ENCODE measurements around the gene PPP1R2. TPM values are rescaled to one million over a fixed set of nuclear protein-coding genes. Genes with fewer than 3 reads are reported as not detected.

The PPP1R2 gene
- total and polyA plus RNA-seq, 5 donors from 2014 or later: 169 to 337 (median 299) TPM

DNA sequence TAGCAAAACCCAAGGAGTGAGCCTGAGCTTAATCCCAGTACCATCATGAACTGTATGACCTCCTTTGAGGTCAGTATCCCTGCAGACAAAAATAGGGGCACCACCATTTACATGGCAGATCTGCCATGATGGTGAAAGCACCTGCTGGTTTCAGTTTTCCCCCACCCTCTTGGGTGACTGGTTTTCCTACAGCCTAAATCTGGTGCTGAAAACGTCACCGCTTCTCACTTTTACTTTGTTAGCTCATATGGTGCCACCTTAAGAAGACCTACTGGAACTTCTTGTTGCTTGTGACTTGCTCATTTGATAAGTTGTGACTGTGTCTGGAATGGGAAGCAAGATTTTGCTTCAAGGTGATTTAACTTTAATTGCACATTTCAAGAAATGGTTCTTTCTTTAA is 5.1 kb downstream of the PPP1R2 start:
- Mint-ChIP-seq H3K27me3 (no peaks in the 10 kb centered on the region), H3K4me3 (peak overlapping the region; percentile 84 to 98 (median 92)), H3K9me3 (no peaks in the 10 kb centered on the region), H3K27ac (peak overlapping the region in 2 of 3 donors; percentile 69), H3K36me3 (peaks cover 31% of the 10 kb centered on the region), H3K4me1 (peaks cover 51 to 75% (median 60%) of the 10 kb centered on the region in 4 donors)
- peak; percentile 26 to 46 for ATAC-seq (ENCODE audit: low read depth in 2 of 2)
- Histone ChIP-seq H3K27ac (ENCODE audit: insufficient read depth, low read length, poor library complexity, severe bottlenecking) (peak overlapping the region; percentile 94), H3K4me3 (ENCODE audit: low read depth, low read length) (peak overlapping the region; percentile 100), H3K9me3 (ENCODE audit: control insufficient read depth in 2 of 2, low read length in 2 of 2) (no peaks in the 10 kb centered on the region), H3K4me1 (ENCODE audit: control insufficient read depth, insufficient read depth, low read length, poor library complexity, severe bottlenecking) (peaks cover 83% of the 10 kb centered on the region), H3K36me3 (ENCODE audit: control insufficient read depth, insufficient read depth, low read length) (peaks cover 2% of the 10 kb centered on the region), H3K27me3 (ENCODE audit: control insufficient read depth, insufficient read depth, low read length) (no peaks in the 10 kb centered on the region)
- DNase-seq: peak in 2 of 3 donors; percentile 20 to 74

DNA sequence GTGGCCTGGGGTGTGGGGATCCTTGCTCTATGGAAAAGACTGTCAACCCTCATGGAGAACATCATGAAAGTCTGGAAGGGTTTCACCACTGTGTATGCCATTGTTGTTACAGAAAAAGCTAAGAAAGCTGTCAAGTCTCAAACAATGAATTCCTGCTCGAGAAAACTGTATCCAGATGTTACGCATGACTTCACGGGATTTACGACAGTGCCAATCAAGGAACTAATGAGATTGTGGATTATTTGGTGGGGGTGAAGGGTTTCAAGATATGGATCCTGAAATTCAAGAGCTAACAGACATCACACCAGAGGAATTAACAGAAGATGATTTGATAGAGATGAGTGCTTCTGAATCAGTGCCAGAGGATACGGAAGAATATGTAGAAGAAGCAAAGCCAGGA is 7.8 kb downstream of the PPP1R2 start:
- Mint-ChIP-seq H3K4me3 (peak overlapping the region; percentile 30 to 81 (median 68)), H3K27ac (peak overlapping the region; percentile 57 to 83 (median 75)), H3K27me3 (no peaks in the 10 kb centered on the region), H3K9me3 (no peaks in the 10 kb centered on the region), H3K36me3 (peaks cover 29% of the 10 kb centered on the region), H3K4me1 (peaks cover 54 to 98% (median 72%) of the 10 kb centered on the region in 4 donors)
- Histone ChIP-seq H3K27ac (ENCODE audit: insufficient read depth, low read length, poor library complexity, severe bottlenecking) (no peak overlapping the region), H3K9me3 (ENCODE audit: control insufficient read depth in 2 of 2, low read length in 2 of 2) (no peaks in the 10 kb centered on the region), H3K27me3 (ENCODE audit: control insufficient read depth, insufficient read depth, low read length) (no peaks in the 10 kb centered on the region), H3K4me1 (ENCODE audit: control insufficient read depth, insufficient read depth, low read length, poor library complexity, severe bottlenecking) (peaks cover 95% of the 10 kb centered on the region), H3K36me3 (ENCODE audit: control insufficient read depth, insufficient read depth, low read length) (peaks cover 7% of the 10 kb centered on the region), H3K4me3 (ENCODE audit: low read depth, low read length) (peak overlapping the region; percentile 29)
- DNase-seq: no peak
- ATAC-seq (ENCODE audit: low read depth in 2 of 2): no peak

DNA sequence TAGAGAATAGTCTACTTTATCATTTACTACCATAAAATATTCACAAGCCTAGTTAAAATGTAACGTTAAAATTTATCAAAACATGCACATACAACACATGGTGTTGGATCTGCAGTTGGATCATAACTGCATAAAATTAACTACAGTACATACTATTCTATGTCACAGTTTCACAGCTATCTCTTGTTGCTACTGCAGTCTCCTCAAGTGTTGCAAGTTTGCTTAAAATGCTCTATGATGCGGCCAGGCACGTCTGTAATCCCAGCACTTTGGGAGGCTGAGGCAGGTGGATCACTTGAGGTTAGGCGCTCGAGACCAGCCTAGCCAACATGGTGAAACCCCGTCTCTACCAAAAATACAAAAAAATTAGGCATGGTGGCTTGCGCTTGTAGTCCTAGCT is 10.3 kb downstream of the PPP1R2 start:
- H3K4me3 ChIP-seq (ENCODE audit: low read depth, low read length): peak overlapping the region; percentile 61
- peaks cover 34 to 93% (median 67%) of the 10 kb centered on the region in 4 donors for H3K4me1 Mint-ChIP-seq
- no peaks in the 10 kb centered on the region for H3K9me3 ChIP-seq (ENCODE audit: control insufficient read depth in 2 of 2, low read length in 2 of 2)
- no peak overlapping the region for H3K27ac ChIP-seq (ENCODE audit: insufficient read depth, low read length, poor library complexity, severe bottlenecking)
- ATAC-seq (ENCODE audit: low read depth in 2 of 2): no peak
- DNase-seq: no peak
- H3K9me3 Mint-ChIP-seq: no peaks in the 10 kb centered on the region
- peak overlapping the region in 2 of 3 donors; percentile 15 to 28 for H3K27ac Mint-ChIP-seq
- no peaks in the 10 kb centered on the region for H3K27me3 Mint-ChIP-seq
- H3K4me3 Mint-ChIP-seq: peak overlapping the region; percentile 30 to 89 (median 71)
- peaks cover 24% of the 10 kb centered on the region for H3K36me3 ChIP-seq (ENCODE audit: control insufficient read depth, insufficient read depth, low read length)
- H3K4me1 ChIP-seq (ENCODE audit: control insufficient read depth, insufficient read depth, low read length, poor library complexity, severe bottlenecking): peaks cover 77% of the 10 kb centered on the region
- peaks cover 20% of the 10 kb centered on the region for H3K36me3 Mint-ChIP-seq
- no peaks in the 10 kb centered on the region for H3K27me3 ChIP-seq (ENCODE audit: control insufficient read depth, insufficient read depth, low read length)

DNA sequence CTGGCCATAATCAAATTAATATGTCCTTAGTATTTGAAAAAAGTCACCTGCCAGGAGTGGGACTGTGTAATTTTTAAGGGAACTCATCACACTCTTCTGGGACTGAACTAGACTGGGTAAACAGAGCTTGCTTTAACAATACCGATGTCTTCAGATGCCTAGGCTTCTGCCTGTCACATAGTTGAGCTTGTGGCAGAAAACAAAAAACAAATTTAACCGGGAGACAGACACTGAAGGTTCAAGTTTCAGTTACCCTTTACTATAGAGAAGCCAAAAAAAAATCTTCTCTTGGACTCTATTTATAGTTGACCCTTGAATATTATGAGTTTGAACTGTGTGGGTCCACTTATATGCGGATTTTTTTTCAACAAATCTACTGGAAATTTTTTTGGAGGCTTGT is 10.8 kb downstream of the PPP1R2 start:
- peaks cover 29 to 91% (median 64%) of the 10 kb centered on the region in 4 donors for H3K4me1 Mint-ChIP-seq
- peak overlapping the region in 3 of 4 donors; percentile 30 to 81 (median 61) for H3K4me3 Mint-ChIP-seq
- H3K27ac Mint-ChIP-seq: peak overlapping the region; percentile 9 to 28 (median 15)
- Histone ChIP-seq H3K4me1 (ENCODE audit: control insufficient read depth, insufficient read depth, low read length, poor library complexity, severe bottlenecking) (peaks cover 72% of the 10 kb centered on the region), H3K36me3 (ENCODE audit: control insufficient read depth, insufficient read depth, low read length) (peaks cover 28% of the 10 kb centered on the region), H3K27me3 (ENCODE audit: control insufficient read depth, insufficient read depth, low read length) (no peaks in the 10 kb centered on the region), H3K4me3 (ENCODE audit: low read depth, low read length) (peak overlapping the region; percentile 43), H3K27ac (ENCODE audit: insufficient read depth, low read length, poor library complexity, severe bottlenecking) (no peak overlapping the region), H3K9me3 (ENCODE audit: control insufficient read depth in 2 of 2, low read length in 2 of 2) (no peaks in the 10 kb centered on the region)
- no peaks in the 10 kb centered on the region for H3K9me3 Mint-ChIP-seq
- H3K27me3 Mint-ChIP-seq: no peaks in the 10 kb centered on the region
- ATAC-seq (ENCODE audit: low read depth in 2 of 2): no peak
- no peak for DNase-seq
- peaks cover 23% of the 10 kb centered on the region for H3K36me3 Mint-ChIP-seq

DNA sequence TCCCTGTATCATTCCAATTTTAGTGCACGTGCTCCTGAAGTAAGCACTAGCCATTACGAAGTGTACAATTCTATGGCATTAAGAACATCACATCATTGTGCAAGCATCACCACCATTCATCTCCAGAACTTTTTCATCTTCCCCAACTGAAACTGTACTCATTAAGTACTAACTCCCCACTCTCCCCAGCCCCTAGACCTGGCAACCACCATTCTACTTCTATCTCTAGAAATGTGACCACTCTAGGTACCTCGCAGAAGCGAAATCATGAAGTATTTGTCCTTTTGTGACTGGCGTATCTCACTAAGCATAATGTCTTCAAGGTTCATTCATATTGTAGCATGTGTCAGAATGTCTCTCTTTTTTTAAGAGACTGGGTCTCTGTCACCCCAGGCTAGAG is 11.4 kb downstream of the PPP1R2 start:
- H3K9me3 ChIP-seq (ENCODE audit: control insufficient read depth in 2 of 2, low read length in 2 of 2): no peaks in the 10 kb centered on the region
- no peak overlapping the region for H3K27ac ChIP-seq (ENCODE audit: insufficient read depth, low read length, poor library complexity, severe bottlenecking)
- no peak for DNase-seq
- Mint-ChIP-seq H3K36me3 (peaks cover 24% of the 10 kb centered on the region), H3K9me3 (no peaks in the 10 kb centered on the region), H3K27me3 (no peaks in the 10 kb centered on the region), H3K4me3 (peak overlapping the region in 3 of 4 donors; percentile 11 to 57 (median 52)), H3K27ac (peak overlapping the region; percentile 21 to 69 (median 39)), H3K4me1 (peaks cover 25 to 86% (median 63%) of the 10 kb centered on the region in 4 donors)
- no peaks in the 10 kb centered on the region for H3K27me3 ChIP-seq (ENCODE audit: control insufficient read depth, insufficient read depth, low read length)
- no peak for ATAC-seq (ENCODE audit: low read depth in 2 of 2)
- H3K4me1 ChIP-seq (ENCODE audit: control insufficient read depth, insufficient read depth, low read length, poor library complexity, severe bottlenecking): peaks cover 66% of the 10 kb centered on the region
- peak overlapping the region; percentile 34 for H3K4me3 ChIP-seq (ENCODE audit: low read depth, low read length)
- peaks cover 31% of the 10 kb centered on the region for H3K36me3 ChIP-seq (ENCODE audit: control insufficient read depth, insufficient read depth, low read length)

DNA sequence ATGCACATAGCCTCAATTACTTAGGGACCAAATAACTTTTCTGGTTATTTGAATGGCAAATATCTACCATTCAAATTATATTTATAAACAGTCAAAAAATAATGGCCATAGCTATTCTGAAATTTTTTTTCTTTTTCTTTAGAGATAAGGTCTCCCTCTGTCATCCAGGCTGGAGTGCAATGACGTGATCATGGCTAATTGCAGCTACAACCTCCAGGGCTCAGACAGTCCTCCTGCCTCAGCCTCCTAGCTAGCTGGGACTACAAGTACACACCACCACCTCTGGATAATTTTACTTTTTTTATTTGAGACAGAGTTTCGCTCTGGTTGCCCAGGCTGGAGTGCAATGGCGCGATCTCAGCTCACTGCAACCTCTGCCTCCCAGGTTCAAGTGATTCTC is 16.6 kb downstream of the PPP1R2 start:
- Histone ChIP-seq H3K9me3 (ENCODE audit: control insufficient read depth in 2 of 2, low read length in 2 of 2) (no peaks in the 10 kb centered on the region), H3K27me3 (ENCODE audit: control insufficient read depth, insufficient read depth, low read length) (no peaks in the 10 kb centered on the region), H3K27ac (ENCODE audit: insufficient read depth, low read length, poor library complexity, severe bottlenecking) (no peak overlapping the region), H3K4me1 (ENCODE audit: control insufficient read depth, insufficient read depth, low read length, poor library complexity, severe bottlenecking) (peaks cover 48% of the 10 kb centered on the region), H3K4me3 (ENCODE audit: low read depth, low read length) (no peak overlapping the region), H3K36me3 (ENCODE audit: control insufficient read depth, insufficient read depth, low read length) (peaks cover 69% of the 10 kb centered on the region)
- Mint-ChIP-seq H3K4me3 (no peak overlapping the region), H3K27me3 (no peaks in the 10 kb centered on the region), H3K36me3 (peaks cover 26% of the 10 kb centered on the region), H3K27ac (peak overlapping the region in 1 of 3 donors; percentile 38), H3K9me3 (no peaks in the 10 kb centered on the region), H3K4me1 (peaks cover 29 to 83% (median 59%) of the 10 kb centered on the region in 4 donors)
- ATAC-seq (ENCODE audit: low read depth in 2 of 2): no peak
- no peak for DNase-seq

DNA sequence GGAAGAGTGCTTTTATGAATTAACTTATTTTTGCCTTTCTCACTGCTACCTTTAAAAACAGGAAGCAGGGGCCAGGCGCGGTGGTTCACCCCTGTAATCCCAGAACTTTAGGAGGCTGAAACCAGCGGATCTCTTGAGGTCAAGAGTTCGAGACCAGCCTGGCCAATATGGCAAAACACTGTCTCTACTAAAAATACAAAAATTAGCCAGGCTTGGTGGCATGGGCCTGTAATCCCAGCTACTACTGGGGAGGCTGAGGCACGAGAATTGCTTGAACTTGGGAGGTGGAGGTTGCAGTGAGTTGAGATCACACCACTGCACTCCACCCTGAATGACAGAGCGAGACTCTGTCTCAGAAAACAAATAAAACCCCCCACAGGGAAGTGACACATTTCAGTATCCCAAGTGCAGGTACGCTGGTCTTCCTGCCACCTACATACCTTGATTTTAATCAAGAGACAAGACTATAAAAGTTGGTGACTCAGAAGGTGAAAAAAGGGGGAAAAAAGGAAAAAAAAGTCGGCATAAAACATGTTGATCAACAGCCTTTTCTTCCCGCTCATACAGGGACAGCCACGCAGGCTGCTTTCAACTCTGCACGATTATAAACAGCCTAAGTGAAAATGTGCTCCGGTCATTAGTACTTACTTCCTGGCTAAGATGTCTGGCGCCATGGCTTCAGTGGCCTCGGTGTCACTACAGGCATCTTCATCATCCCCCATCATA is 18.8 kb downstream of the PPP1R2 start:
- Histone ChIP-seq H3K27ac (ENCODE audit: insufficient read depth, low read length, poor library complexity, severe bottlenecking) (peak overlapping the region; percentile 68), H3K36me3 (ENCODE audit: control insufficient read depth, insufficient read depth, low read length) (peaks cover 74% of the 10 kb centered on the region), H3K4me3 (ENCODE audit: low read depth, low read length) (peak overlapping the region; percentile 62), H3K27me3 (ENCODE audit: control insufficient read depth, insufficient read depth, low read length) (no peaks in the 10 kb centered on the region), H3K4me1 (ENCODE audit: control insufficient read depth, insufficient read depth, low read length, poor library complexity, severe bottlenecking) (peaks cover 33% of the 10 kb centered on the region), H3K9me3 (ENCODE audit: control insufficient read depth in 2 of 2, low read length in 2 of 2) (no peaks in the 10 kb centered on the region)
- Mint-ChIP-seq H3K9me3 (no peaks in the 10 kb centered on the region), H3K27ac (peak overlapping the region; percentile 68 to 99 (median 79)), H3K36me3 (peaks cover 24% of the 10 kb centered on the region), H3K4me1 (peaks cover 28 to 63% (median 47%) of the 10 kb centered on the region in 4 donors), H3K4me3 (peak overlapping the region; percentile 22 to 83 (median 72)), H3K27me3 (no peaks in the 10 kb centered on the region)
- DNase-seq: peak in 1 of 3 donors; percentile 39
- peak; percentile 47 to 51 for ATAC-seq (ENCODE audit: low read depth in 2 of 2)

All from CD4-positive, CD25-positive, alpha-beta regulatory T cell (primary cell).